ENCODE measurements around the gene CPT1C.
A peak's percentile ranks its signal among the peaks of the same experiment; 100 is the strongest.

The CPT1C gene

GRCh38 chr19:49755956-49756355 is 65.0 kb downstream of the CPT1C start:
- DNase-seq (ENCODE audit: low read depth, low spot score) = no peak

GRCh38 chr19:49758292-49758691 is 67.4 kb downstream of the CPT1C start:
- DNase-seq (ENCODE audit: low read depth, low spot score) = peak; percentile 75

- no peak for DNase-seq (ENCODE audit: low read depth, low spot score)
Measured at GRCh38 chr19:49761249-49761624, 70.3 kb downstream of the CPT1C start.

- DNase-seq (ENCODE audit: low read depth, low spot score) = no peak
Measured at GRCh38 chr19:49761625-49762311, 70.9 kb downstream of the CPT1C start.

GRCh38 chr19:49763230-49763629 is 72.3 kb downstream of the CPT1C start, which contains the start of gene TSKS:
Gene TSKS, minus strand, starts transcription at chr19:49763306. Its CDS starts 59 bp downstream, at chr19:49763247.
- DNase-seq (ENCODE audit: low read depth, low spot score) = no peak

All from smooth muscle cell of the brain vasculature (primary cell).